GM19467 (cell line): ENCODE measurements around the gene ABCC12.

ENCODE experiments used
- ATAC-seq: cut with Tn5 transposase; IDR thresholded peaks from one replicate; pipeline ENCODE4 v1.9.1; 2021; ENCODE audit warnings: mild to moderate bottlenecking, moderate library complexity; ENCODE audit not compliant: unreplicated experiment

ABCC12 gene

DNA sequence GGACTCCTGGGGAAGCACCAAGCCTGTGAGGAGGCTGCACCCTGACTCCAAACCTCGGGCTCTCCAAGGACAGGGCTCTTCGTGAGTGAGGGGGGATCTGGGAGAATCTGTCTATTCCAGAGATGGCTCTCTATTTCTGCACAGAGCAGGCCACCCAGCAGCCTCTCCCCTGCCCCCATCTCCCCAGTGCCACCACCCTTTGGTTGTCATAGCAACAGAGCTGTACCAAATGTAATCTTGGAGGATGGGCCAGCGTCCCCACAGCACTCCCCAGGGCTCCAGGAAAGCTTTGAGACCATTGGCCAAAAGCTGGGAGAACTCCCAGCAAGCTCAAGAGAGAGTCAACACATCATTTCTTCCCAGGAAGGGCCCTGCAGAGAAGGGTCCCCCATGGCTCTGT, 49.3 kb downstream of the ABCC12 start:
- no peak for ATAC-seq
